Measurements from ENCODE around the gene LRFN2. TPM values are rescaled to one million over a fixed set of nuclear protein-coding genes. Genes with fewer than 3 reads are reported as not detected.

LRFN2 gene
- polyA plus RNA-seq, 1 experiment: not detected

GRCh38 chr6:40369042-40369441, 218.1 kb downstream of the LRFN2 start:
- ChIA-PET POLR2A (no interaction called here), CTCF (no interaction called here)
- no peak overlapping the region for H3K4me3 ChIP-seq (ENCODE audit: low read depth, low read length)
- no peak overlapping the region for H3K27ac ChIP-seq (ENCODE audit: low read depth, low read length)
- no peak for DNase-seq (ENCODE audit: low read depth, low spot score)
- H3K9me3 ChIP-seq (ENCODE audit: control insufficient read depth, insufficient read depth, low read length): no peaks in the 10 kb centered on the region
- TF ChIP-seq, protein P1, sequence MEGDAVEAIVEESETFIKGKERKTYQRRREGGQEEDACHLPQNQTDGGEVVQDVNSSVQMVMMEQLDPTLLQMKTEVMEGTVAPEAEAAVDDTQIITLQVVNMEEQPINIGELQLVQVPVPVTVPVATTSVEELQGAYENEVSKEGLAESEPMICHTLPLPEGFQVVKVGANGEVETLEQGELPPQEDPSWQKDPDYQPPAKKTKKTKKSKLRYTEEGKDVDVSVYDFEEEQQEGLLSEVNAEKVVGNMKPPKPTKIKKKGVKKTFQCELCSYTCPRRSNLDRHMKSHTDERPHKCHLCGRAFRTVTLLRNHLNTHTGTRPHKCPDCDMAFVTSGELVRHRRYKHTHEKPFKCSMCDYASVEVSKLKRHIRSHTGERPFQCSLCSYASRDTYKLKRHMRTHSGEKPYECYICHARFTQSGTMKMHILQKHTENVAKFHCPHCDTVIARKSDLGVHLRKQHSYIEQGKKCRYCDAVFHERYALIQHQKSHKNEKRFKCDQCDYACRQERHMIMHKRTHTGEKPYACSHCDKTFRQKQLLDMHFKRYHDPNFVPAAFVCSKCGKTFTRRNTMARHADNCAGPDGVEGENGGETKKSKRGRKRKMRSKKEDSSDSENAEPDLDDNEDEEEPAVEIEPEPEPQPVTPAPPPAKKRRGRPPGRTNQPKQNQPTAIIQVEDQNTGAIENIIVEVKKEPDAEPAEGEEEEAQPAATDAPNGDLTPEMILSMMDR (IDR thresholded peaks at IDR 0.05; ENCODE audit: low read depth, low read length): no peak
- no peaks in the 10 kb centered on the region for H3K27me3 ChIP-seq (ENCODE audit: control insufficient read depth, insufficient read depth, low read length)

GRCh38 chr6:40362859-40363258, 224.3 kb downstream of the LRFN2 start:
- POLR2A ChIA-PET: no interaction called here
- H3K27me3 ChIP-seq (ENCODE audit: control insufficient read depth, insufficient read depth, low read length): no peaks in the 10 kb centered on the region
- TF ChIP-seq, protein P1 (IDR thresholded peaks at IDR 0.05; ENCODE audit: low read depth, low read length): no peak
- H3K4me3 ChIP-seq (ENCODE audit: low read depth, low read length): no peak overlapping the region
- H3K9me3 ChIP-seq (ENCODE audit: control insufficient read depth, insufficient read depth, low read length): no peaks in the 10 kb centered on the region
- no peak for DNase-seq (ENCODE audit: low read depth, low spot score)
- no peak overlapping the region for H3K27ac ChIP-seq (ENCODE audit: low read depth, low read length)
- CTCF ChIA-PET: no interaction called here

DNA sequence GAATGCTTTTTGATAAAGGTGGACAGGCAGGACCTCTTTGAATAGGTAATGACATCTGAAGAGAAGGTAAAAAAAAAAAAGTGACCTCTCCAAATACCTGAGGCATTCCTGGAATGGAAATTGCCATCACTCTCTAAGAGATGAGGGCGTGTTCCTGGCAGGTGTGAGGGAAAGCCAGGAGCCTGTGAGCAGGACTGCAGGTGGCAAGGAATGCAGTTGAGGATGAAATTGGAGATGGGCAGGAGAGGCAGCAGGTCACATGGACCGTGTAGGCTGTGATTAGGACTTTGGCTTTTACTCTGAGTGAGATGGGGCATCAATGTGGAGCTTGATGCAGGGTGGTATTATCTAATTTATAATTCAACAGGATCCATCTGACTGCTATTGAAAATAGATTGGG, 227.4 kb downstream of the LRFN2 start:
- ChIA-PET POLR2A (no interaction called here), CTCF (no interaction called here)
- no peaks in the 10 kb centered on the region for H3K9me3 ChIP-seq (ENCODE audit: control insufficient read depth, insufficient read depth, low read length)
- DNase-seq (ENCODE audit: low read depth, low spot score): no peak
- no peaks in the 10 kb centered on the region for H3K27me3 ChIP-seq (ENCODE audit: control insufficient read depth, insufficient read depth, low read length)
- TF ChIP-seq, protein P1 (IDR thresholded peaks at IDR 0.05; ENCODE audit: low read depth, low read length): no peak
- no peak overlapping the region for H3K27ac ChIP-seq (ENCODE audit: low read depth, low read length)
- no peak overlapping the region for H3K4me3 ChIP-seq (ENCODE audit: low read depth, low read length)

- Histone ChIP-seq H3K27me3 (ENCODE audit: control insufficient read depth, insufficient read depth, low read length) (no peaks in the 10 kb centered on the region), H3K9me3 (ENCODE audit: control insufficient read depth, insufficient read depth, low read length) (no peaks in the 10 kb centered on the region), H3K27ac (ENCODE audit: low read depth, low read length) (no peak overlapping the region), H3K4me3 (ENCODE audit: low read depth, low read length) (no peak overlapping the region)
- ChIA-PET CTCF (no interaction called here), POLR2A (no interaction called here)
- DNase-seq (ENCODE audit: low read depth, low spot score): no peak
- TF ChIP-seq, protein P1 (IDR thresholded peaks at IDR 0.05; ENCODE audit: low read depth, low read length): no peak
Observed at GRCh38 chr6:40358473-40359460, 228.4 kb downstream of the LRFN2 start.

- TF ChIP-seq, protein P1 (IDR thresholded peaks at IDR 0.05; ENCODE audit: low read depth, low read length): no peak
- Histone ChIP-seq H3K27me3 (ENCODE audit: control insufficient read depth, insufficient read depth, low read length) (no peaks in the 10 kb centered on the region), H3K9me3 (ENCODE audit: control insufficient read depth, insufficient read depth, low read length) (no peaks in the 10 kb centered on the region), H3K4me3 (ENCODE audit: low read depth, low read length) (no peak overlapping the region), H3K27ac (ENCODE audit: low read depth, low read length) (no peak overlapping the region)
- ChIA-PET POLR2A (no interaction called here), CTCF (no interaction called here)
- no peak for DNase-seq (ENCODE audit: low read depth, low spot score)
Observed at GRCh38 chr6:40356242-40356910, 230.8 kb downstream of the LRFN2 start.
